HEK293 (cell line): ENCODE data around the gene HACD3.

Experiments
- EGR2 ChIP-seq: fragments of 450-650 bp; formaldehyde crosslinking; IDR thresholded peaks from 2 replicates; pipeline ENCODE4 v1.5.1; 2016; ENCODE audit warnings: low read depth, missing biosample characterization, missing genetic modification characterization
- HOXA7 ChIP-seq: sonication (generic); formaldehyde crosslinking; IDR thresholded peaks from 2 replicates; pipeline ENCODE4 v1.8.1; 2022; ENCODE audit warnings: missing genetic modification reagents, borderline replicate concordance
- KLF1 ChIP-seq: fragments of 450-650 bp; formaldehyde crosslinking; IDR thresholded peaks from 2 replicates; pipeline ENCODE4 v1.5.1; 2016; ENCODE audit warnings: missing biosample characterization, missing genetic modification characterization
- KLF7 ChIP-seq: fragments of 450-650 bp; formaldehyde crosslinking; IDR thresholded peaks from 2 replicates; pipeline ENCODE4 v1.5.1; 2016; ENCODE audit warnings: missing biosample characterization, missing genetic modification characterization, borderline replicate concordance
- KLF8 ChIP-seq: fragments of 450-650 bp; formaldehyde crosslinking; IDR thresholded peaks from 2 replicates; pipeline ENCODE4 v1.5.1; 2016; ENCODE audit warnings: missing biosample characterization, missing genetic modification characterization
- KLF9 ChIP-seq: fragments of 450-650 bp; formaldehyde crosslinking; IDR thresholded peaks from 2 replicates; pipeline ENCODE4 v1.5.1; 2016; ENCODE audit warnings: missing biosample characterization, missing genetic modification characterization, low read depth
- MEIS1 ChIP-seq: sonication (generic); formaldehyde crosslinking; IDR thresholded peaks from 2 replicates; pipeline ENCODE4 v1.8.1; 2022; ENCODE audit warnings: missing genetic modification reagents, mild to moderate bottlenecking, borderline replicate concordance
- SALL2 ChIP-seq: fragments of 450-650 bp; formaldehyde crosslinking; IDR thresholded peaks from 2 replicates; pipeline ENCODE4 v1.5.0; 2017; ENCODE audit warnings: missing biosample characterization, mild to moderate bottlenecking, missing genetic modification characterization, borderline replicate concordance
- SP7 ChIP-seq: fragments of 450-650 bp; formaldehyde crosslinking; IDR thresholded peaks from 2 replicates; pipeline ENCODE4 v1.5.1; 2016; ENCODE audit warnings: missing biosample characterization, missing genetic modification characterization
- TRIM28 ChIP-seq: IDR thresholded peaks from 2 replicates; pipeline ENCODE4 v1.6.1; 2011; ENCODE audit warnings: low read length, control low read depth, borderline replicate concordance
- ZBTB48 ChIP-seq: fragments of 450-650 bp; formaldehyde crosslinking; IDR thresholded peaks from 2 replicates; pipeline ENCODE4 v1.5.1; 2016; ENCODE audit warnings: missing biosample characterization, missing genetic modification characterization
- ZEB2 ChIP-seq: fragments of 450-650 bp; formaldehyde crosslinking; IDR thresholded peaks from 2 replicates; pipeline ENCODE4 v1.5.1; 2016; ENCODE audit warnings: missing biosample characterization, missing genetic modification characterization
- ZNF114 ChIP-seq: fragments of 450-650 bp; formaldehyde crosslinking; IDR thresholded peaks from 2 replicates; pipeline ENCODE4 v1.5.0; 2017; ENCODE audit warnings: missing biosample characterization, missing genetic modification characterization
- ZNF155 ChIP-seq: fragments of 450-650 bp; formaldehyde crosslinking; IDR thresholded peaks from 2 replicates; pipeline ENCODE4 v1.5.1; 2016; ENCODE audit warnings: missing biosample characterization, missing genetic modification characterization
- ZNF292 ChIP-seq: fragments of 450-650 bp; formaldehyde crosslinking; IDR thresholded peaks from 2 replicates; pipeline ENCODE4 v1.5.1; 2016; ENCODE audit warnings: low read depth, missing biosample characterization, missing genetic modification characterization, borderline replicate concordance
- ZNF530 ChIP-seq: fragments of 450-650 bp; formaldehyde crosslinking; IDR thresholded peaks from 2 replicates; pipeline ENCODE4 v1.5.1; 2016; ENCODE audit warnings: low read depth, missing biosample characterization, missing genetic modification characterization
- ZNF560 ChIP-seq: fragments of 450-650 bp; formaldehyde crosslinking; IDR thresholded peaks from 2 replicates; pipeline ENCODE4 v1.5.1; 2017; ENCODE audit warnings: missing biosample characterization, missing genetic modification characterization, borderline replicate concordance
- ZNF626 ChIP-seq: fragments of 450-650 bp; sonication (Bioruptor Pico); formaldehyde crosslinking; IDR thresholded peaks from 2 replicates; pipeline ENCODE4 v1.5.1; 2018; ENCODE audit warnings: missing biosample characterization, missing genetic modification characterization, inconsistent platforms
- ZNF629 ChIP-seq: fragments of 450-650 bp; formaldehyde crosslinking; IDR thresholded peaks from 2 replicates; pipeline ENCODE4 v1.5.1; 2017; ENCODE audit warnings: missing biosample characterization, missing genetic modification characterization
- ZNF660 ChIP-seq: fragments of 450-650 bp; IDR thresholded peaks from 2 replicates; pipeline ENCODE4 v1.5.1; 2018; ENCODE audit warnings: missing biosample characterization, mild to moderate bottlenecking, missing genetic modification characterization
- ZNF785 ChIP-seq: fragments of 450-650 bp; formaldehyde crosslinking; IDR thresholded peaks from 2 replicates; pipeline ENCODE4 v1.5.1; 2016; ENCODE audit warnings: missing biosample characterization, missing genetic modification characterization
- ZNF843 ChIP-seq: fragments of 450-650 bp; formaldehyde crosslinking; IDR thresholded peaks from 2 replicates; pipeline ENCODE4 v1.5.1; 2016; ENCODE audit warnings: missing biosample characterization, missing genetic modification characterization
- ZSCAN30 ChIP-seq: fragments of 450-650 bp; IDR thresholded peaks from 2 replicates; pipeline ENCODE4 v1.5.1; 2018; ENCODE audit warnings: missing biosample characterization, mild to moderate bottlenecking, missing genetic modification characterization, moderate library complexity
- TF ChIP-seq, protein P1 (sequence below): fragments of 450-650 bp; formaldehyde crosslinking; conservative IDR thresholded peaks from 2 replicates; pipeline ENCODE4 v1.5.1; 2016; ENCODE audit warnings: low read depth, missing biosample characterization, missing genetic modification characterization
- TF ChIP-seq, protein P2 (sequence below): IDR thresholded peaks from 2 replicates; pipeline ENCODE4 v1.6.1; 2011; ENCODE audit warnings: mild to moderate bottlenecking, low read depth, low read length, borderline replicate concordance
- TF ChIP-seq, protein P3 (sequence below): fragments of 450-650 bp; formaldehyde crosslinking; IDR thresholded peaks from 2 replicates; pipeline ENCODE4 v1.5.1; 2017; ENCODE audit warnings: missing biosample characterization, mild to moderate bottlenecking, missing genetic modification characterization, moderate library complexity
- TF ChIP-seq, protein P4 (sequence below): fragments of 450-650 bp; formaldehyde crosslinking; IDR thresholded peaks from 2 replicates; pipeline ENCODE4 v1.5.1; 2017; ENCODE audit warnings: missing biosample characterization, missing genetic modification characterization
- TF ChIP-seq, protein P5 (sequence below): fragments of 450-650 bp; formaldehyde crosslinking; IDR thresholded peaks from 2 replicates; pipeline ENCODE4 v1.5.1; 2016; ENCODE audit warnings: missing biosample characterization, missing genetic modification characterization

The HACD3 gene

DNA sequence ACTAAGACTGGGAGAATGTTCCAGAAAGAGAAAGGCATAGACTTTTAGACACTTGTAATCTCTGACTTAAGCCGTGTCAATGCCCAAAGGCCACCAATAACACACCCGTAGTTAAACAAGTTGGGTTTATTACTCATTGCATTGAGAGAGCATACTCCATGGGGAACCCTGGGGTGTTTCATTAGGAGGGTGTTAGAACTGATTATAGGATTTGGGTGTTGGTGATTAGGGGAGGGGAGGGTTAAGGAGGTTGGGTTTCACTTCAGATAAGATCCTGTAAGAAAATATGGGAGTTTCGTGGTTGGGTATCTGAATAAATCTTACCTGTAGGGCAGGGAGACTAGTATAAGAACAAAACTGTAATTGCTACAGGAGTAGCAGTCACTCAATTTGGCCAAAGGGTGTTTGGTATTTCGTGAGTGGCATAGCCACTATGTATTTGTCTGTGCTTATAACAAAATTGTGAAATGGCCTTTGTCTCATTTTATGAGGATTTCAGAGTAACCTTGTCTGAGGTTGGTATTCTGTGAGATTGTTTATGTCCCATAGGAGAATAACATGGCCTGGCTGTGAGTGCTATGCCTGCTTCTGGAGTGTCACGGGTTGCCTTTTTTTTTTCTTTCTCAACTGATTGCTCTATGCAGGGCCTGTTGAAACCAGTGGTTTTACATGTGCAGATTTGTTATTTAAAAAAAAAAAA is 2.9 kb downstream of the HACD3 start (continued):
- TF ChIP-seq ZNF114 (tag by site-specific recombination) (no peak), HOXA7 (CRISPR knock-in tag) (no peak), KLF8 (tag by site-specific recombination) (no peak), ZNF155 (tag by site-specific recombination) (no peak), EGR2 (tag by site-specific recombination) (no peak), ZNF292 (no peak), KLF9 (tag by site-specific recombination) (0 out of 2 replicates have a peak, but pooled peaks have one; percentile 4), ZNF629 (tag by site-specific recombination) (peak; percentile 67), ZNF626 (no peak), ZSCAN30 (tag by site-specific recombination) (no peak), MEIS1 (CRISPR knock-in tag) (no peak), KLF1 (tag by site-specific recombination) (peak; percentile 96), ZNF843 (tag by site-specific recombination) (peak; percentile 88), KLF7 (tag by site-specific recombination) (no peak), ZNF660 (no peak), ZEB2 (0 out of 2 replicates have a peak, but pooled peaks have one; percentile 67), ZNF785 (tag by site-specific recombination) (no peak), SP7 (tag by site-specific recombination) (peak; percentile 100), TRIM28 (no peak; the same call in 1 of the 2 replicates), ZNF530 (no peak), ZBTB48 (tag by site-specific recombination) (no peak), SALL2 (tag by site-specific recombination) (no peak), ZNF560 (no peak)
- TF ChIP-seq, protein P1, sequence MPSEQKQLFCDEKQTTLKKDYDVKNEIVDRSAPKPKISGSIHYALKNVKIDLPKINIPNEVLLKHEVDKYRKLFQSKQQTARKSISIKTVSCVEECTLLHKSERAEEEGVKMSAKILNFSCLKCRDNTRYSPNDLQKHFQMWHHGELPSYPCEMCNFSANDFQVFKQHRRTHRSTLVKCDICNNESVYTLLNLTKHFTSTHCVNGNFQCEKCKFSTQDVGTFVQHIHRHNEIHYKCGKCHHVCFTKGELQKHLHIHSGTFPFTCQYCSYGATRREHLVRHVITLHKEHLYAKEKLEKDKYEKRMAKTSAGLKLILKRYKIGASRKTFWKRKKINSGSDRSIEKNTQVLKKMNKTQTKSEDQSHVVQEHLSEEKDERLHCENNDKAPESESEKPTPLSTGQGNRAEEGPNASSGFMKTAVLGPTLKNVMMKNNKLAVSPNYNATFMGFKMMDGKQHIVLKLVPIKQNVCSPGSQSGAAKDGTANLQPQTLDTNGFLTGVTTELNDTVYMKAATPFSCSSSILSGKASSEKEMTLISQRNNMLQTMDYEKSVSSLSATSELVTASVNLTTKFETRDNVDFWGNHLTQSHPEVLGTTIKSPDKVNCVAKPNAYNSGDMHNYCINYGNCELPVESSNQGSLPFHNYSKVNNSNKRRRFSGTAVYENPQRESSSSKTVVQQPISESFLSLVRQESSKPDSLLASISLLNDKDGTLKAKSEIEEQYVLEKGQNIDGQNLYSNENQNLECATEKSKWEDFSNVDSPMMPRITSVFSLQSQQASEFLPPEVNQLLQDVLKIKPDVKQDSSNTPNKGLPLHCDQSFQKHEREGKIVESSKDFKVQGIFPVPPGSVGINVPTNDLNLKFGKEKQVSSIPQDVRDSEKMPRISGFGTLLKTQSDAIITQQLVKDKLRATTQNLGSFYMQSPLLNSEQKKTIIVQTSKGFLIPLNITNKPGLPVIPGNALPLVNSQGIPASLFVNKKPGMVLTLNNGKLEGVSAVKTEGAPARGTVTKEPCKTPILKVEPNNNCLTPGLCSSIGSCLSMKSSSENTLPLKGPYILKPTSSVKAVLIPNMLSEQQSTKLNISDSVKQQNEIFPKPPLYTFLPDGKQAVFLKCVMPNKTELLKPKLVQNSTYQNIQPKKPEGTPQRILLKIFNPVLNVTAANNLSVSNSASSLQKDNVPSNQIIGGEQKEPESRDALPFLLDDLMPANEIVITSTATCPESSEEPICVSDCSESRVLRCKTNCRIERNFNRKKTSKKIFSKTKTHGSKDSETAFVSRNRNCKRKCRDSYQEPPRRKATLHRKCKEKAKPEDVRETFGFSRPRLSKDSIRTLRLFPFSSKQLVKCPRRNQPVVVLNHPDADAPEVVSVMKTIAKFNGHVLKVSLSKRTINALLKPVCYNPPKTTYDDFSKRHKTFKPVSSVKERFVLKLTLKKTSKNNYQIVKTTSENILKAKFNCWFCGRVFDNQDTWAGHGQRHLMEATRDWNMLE (tag by site-specific recombination): no peak
- TF ChIP-seq, protein P2, sequence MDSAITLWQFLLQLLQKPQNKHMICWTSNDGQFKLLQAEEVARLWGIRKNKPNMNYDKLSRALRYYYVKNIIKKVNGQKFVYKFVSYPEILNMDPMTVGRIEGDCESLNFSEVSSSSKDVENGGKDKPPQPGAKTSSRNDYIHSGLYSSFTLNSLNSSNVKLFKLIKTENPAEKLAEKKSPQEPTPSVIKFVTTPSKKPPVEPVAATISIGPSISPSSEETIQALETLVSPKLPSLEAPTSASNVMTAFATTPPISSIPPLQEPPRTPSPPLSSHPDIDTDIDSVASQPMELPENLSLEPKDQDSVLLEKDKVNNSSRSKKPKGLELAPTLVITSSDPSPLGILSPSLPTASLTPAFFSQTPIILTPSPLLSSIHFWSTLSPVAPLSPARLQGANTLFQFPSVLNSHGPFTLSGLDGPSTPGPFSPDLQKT: no peak
- TF ChIP-seq, protein P3, sequence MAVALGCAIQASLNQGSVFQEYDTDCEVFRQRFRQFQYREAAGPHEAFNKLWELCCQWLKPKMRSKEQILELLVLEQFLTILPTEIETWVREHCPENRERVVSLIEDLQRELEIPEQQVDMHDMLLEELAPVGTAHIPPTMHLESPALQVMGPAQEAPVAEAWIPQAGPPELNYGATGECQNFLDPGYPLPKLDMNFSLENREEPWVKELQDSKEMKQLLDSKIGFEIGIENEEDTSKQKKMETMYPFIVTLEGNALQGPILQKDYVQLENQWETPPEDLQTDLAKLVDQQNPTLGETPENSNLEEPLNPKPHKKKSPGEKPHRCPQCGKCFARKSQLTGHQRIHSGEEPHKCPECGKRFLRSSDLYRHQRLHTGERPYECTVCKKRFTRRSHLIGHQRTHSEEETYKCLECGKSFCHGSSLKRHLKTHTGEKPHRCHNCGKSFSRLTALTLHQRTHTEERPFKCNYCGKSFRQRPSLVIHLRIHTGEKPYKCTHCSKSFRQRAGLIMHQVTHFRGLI (tag by site-specific recombination): no peak
- TF ChIP-seq, protein P4, sequence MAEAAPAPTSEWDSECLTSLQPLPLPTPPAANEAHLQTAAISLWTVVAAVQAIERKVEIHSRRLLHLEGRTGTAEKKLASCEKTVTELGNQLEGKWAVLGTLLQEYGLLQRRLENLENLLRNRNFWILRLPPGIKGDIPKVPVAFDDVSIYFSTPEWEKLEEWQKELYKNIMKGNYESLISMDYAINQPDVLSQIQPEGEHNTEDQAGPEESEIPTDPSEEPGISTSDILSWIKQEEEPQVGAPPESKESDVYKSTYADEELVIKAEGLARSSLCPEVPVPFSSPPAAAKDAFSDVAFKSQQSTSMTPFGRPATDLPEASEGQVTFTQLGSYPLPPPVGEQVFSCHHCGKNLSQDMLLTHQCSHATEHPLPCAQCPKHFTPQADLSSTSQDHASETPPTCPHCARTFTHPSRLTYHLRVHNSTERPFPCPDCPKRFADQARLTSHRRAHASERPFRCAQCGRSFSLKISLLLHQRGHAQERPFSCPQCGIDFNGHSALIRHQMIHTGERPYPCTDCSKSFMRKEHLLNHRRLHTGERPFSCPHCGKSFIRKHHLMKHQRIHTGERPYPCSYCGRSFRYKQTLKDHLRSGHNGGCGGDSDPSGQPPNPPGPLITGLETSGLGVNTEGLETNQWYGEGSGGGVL: peak; percentile 80
- TF ChIP-seq, protein P5, sequence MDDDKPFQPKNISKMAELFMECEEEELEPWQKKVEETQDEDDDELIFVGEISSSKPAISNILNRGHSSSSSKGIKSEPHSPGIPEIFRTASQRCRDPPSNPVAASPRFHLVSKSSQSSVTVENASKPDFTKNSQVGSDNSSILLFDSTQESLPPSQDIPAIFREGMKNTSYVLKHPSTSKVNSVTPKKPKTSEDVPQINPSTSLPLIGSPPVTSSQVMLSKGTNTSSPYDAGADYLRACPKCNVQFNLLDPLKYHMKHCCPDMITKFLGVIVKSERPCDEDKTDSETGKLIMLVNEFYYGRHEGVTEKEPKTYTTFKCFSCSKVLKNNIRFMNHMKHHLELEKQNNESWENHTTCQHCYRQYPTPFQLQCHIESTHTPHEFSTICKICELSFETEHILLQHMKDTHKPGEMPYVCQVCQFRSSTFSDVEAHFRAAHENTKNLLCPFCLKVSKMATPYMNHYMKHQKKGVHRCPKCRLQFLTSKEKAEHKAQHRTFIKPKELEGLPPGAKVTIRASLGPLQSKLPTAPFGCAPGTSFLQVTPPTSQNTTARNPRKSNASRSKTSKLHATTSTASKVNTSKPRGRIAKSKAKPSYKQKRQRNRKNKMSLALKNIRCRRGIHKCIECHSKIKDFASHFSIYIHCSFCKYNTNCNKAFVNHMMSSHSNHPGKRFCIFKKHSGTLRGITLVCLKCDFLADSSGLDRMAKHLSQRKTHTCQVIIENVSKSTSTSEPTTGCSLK: no peak
